Activated CD8-positive, alpha-beta memory T cell treated with anti-CD3 and anti-CD28 coated beads, Interleukin-2, amount 50 U/mL, for 4 hours (primary cell): ENCODE measurements around the gene PTPRG.
"Not testable (repeated sequence)": the region's sequence is repeated elsewhere in the genome, so short reads cannot be mapped to it uniquely, and the experiment has no call there.

ENCODE experiments used
- DNase-seq: peaks from one replicate; pipeline ENCODE4 v3.0.0-alpha.2; 2020

Gene PTPRG

DNA sequence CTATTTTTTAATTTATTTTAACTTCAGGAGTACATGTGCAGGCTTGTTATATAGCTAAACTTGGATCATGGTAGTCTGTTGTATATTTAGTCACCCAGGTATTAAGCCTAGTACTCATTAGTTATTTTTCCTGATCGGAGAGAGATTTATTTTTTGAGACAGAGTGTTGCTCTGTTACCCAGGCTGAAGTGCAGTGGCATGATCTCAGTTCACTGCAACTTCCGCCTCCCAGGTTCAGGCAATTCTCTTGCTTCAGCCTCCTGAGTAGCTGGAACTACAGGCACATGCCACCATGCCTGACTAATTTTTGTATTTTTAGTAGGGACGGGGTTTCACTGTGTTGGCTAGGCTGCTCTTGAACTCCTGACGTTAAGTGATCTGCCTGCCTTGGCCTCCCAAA is 477.4 kb downstream of the PTPRG start:
- DNase-seq = not testable (repeated sequence)

DNA sequence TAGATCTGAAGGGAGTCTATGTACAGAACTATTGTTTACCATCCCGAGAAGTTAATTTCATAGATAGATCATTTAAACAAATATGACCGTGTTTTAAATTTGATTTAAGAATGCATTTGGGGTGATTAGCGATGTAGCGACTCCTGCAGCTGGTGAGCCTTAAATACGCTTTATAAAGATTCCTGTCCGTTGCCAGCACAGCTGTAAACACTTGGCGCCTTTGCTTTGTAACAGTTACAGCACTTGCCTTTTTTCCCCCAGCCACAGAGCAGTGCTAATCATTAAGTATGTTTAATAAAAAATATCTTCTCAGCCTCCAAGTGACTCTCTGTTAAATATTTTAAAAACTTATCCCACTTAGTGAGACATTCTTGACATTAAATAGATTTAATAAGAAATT is 478.2 kb downstream of the PTPRG start:
- DNase-seq = no peak

DNA sequence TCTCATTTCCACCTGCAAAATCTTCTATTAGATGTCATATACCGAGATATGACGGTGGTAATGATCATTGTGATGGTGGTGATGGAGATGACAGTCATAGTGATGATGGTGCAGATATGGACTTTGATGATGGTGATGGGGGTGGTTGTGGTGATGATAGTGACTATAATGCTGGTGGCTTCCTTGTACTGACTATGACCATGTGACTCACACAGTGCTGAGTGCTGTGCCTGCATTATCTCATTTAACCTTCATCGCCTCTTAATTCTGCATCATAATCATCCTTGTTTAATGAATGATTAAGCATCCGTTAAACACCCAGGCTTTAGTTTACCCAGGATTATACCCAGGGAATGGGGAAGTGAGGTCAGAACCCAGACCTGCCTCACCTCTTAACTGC is 480.3 kb downstream of the PTPRG start:
- no peak for DNase-seq

DNA sequence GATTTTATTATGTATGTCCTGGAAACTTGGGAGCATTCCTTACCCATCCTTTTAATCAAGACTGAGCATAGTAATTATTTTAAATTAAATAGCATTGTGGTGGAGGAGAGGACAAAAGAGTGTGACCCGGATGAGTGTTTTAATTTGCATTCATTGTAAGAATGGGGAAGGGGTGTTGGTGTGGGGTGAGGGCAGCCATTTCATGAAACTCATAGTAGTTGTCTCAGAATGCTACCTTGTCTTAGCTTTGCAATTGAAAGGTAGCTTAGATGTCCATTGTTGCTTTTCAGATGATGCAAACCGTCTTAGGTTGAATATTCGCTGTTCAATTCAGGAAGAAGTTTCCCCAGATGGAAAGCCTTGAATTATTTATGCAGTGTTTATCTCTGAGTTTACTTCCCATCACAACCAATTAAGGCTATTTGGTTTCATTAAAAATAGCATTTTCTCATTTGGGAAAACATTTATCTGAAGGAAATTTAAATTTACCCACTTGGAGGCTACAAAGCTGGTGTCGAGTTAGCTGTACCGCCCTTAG is 483.6 kb downstream of the PTPRG start:
- DNase-seq = no peak

DNA sequence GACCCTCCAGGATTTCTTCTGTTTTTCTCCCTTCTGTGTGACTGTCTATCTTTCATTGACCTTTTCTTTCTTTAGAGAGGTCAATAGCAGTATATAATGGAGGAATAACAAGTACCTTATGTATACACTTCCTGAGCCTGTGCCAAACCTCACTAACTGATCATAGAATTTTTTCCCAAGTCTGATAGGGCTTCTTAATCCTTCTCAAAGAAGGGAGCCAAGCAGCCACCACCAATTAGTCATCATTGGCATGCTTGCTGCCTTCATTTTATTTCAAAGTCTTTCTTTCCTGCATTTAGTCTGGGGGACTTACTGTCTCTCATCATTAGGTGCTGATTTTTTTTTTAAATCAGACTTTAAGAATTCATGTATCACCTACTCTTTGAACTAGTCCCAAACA is 485.0 kb downstream of the PTPRG start:
- DNase-seq = no peak

DNA sequence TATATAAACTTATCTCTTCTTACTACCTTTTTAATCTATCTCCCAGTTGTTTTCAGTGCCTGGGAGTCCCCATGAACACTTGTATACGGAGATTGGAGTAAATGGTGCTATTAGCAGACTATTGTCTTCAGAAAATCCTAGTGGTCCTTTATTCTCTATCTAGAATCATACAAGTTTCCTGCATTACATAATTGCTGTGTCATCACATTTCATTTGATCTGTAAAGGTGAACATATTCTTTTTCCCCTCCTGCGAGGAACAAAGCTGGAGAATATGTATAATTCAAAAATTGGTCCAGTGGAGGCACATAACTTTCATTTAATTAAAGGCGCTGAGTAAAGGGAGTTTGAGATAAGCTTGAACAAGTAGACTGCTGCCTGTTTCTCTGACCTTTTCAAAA is 487.2 kb downstream of the PTPRG start:
- no peak for DNase-seq

- DNase-seq = no peak
These were observed 487.7 kb downstream of the PTPRG start for GRCh38 chr3:62049033-62049432.

DNA sequence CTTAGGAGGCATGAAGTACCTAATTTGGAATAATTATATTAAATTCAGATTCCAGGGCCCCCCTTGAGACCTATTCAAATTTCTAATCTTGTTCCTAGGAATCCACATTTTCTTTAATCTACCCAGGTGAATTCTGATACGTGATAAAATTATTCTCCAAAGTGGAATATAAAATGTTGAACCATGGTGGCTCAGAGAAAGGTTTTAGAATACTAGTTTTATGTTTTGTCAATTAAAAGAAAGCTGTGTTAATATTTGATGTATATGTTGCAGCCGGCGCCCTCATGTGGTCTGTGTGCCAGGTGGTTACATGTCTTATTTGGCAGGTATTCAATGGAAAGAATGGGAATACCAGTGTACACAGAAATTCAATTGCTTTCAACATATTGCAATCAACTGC is 490.1 kb downstream of the PTPRG start:
- DNase-seq = no peak

GRCh38 chr3:62052331-62052730 is 491.0 kb downstream of the PTPRG start:
- no peak for DNase-seq

DNA sequence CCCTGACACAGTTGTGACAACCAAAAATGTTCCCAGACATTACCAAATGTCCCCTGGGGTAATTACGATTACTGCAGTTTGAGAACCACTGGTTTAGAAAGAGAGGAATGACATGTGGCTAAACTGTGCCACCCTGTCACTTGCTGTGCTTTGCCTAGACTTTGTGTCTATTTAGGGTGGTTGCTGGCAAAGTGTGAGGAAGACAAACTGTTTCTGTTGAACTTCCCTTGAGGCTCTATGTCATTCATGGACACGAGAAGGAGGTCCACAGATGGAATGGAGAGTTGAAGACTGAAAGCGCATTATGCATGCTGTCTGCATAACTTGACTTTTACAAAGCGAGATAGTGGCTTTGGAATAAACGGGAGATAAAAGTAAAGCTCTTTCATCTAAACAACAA is 495.3 kb downstream of the PTPRG start:
- DNase-seq = no peak

DNA sequence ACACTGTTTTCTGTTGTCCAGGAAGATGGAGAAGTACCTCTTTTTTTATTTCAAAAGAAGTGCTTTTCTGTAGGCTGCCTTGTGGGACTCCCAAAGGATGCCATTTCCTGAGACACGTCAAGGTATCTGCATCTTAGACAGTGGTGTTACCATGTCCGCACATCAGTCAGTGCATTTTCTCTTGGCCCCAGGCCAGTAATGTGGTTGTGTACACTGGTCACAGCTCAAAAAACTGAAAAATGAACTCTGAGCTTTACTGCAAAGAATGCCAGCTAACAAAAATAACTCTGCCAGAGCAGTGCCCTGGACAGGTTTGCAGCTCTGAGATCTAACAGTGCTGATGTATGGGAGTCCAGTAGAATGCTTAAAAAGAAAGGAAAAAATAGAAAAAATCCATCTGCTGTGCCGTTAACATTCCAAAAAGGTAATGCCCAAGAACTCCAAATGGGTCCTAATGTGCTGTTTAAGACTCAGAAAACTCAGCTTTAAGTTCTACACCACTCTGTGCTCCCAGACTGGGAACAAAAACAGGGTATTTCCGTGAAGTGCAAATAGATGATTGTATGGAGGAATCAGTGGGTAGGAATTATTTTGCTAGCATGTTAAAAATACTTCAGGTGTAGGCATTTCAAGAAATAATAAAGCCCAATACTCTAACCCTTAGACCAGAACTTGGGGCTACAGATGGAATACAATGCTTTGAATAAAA is 496.1 kb downstream of the PTPRG start:
- no peak for DNase-seq

DNA sequence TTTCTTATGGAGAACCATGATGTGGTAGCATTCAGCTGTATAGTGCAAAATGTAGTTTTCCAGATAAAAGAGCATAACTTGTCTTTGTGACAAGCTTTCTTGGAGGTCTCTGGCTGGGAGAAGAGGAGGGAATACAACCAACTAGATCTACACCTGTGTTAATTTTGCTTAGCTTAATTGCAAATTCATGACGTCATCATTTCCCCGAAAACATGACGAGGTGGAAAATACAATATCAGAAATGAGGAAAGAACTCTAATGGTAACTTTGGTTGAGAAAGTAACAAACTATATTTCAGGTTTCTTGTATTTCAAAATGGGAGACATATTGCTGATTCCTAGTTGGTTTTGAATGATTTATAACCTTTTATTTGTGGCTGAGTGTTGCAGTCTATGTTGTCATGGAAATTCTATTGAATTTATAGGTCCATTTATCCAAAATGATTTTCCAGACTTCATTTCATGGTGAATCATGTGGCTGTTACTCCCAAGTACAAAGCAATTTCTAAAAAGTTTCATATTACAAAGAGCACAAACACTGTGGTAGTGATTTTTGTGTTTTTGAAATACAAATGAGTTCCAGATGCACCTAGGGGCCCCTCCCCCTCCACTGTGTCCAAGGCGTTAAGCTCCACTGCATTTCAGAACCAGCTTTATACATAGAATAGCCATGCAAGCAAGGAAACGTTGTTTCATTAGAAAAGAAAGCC is 504.8 kb downstream of the PTPRG start:
- DNase-seq = no peak

- no peak for DNase-seq
These were observed 507.0 kb downstream of the PTPRG start for GRCh38 chr3:62068337-62068736.

GRCh38 chr3:62070891-62071290 is 509.5 kb downstream of the PTPRG start:
- DNase-seq = no peak

- no peak for DNase-seq
These were observed 511.7 kb downstream of the PTPRG start for GRCh38 chr3:62073038-62073437.

DNA sequence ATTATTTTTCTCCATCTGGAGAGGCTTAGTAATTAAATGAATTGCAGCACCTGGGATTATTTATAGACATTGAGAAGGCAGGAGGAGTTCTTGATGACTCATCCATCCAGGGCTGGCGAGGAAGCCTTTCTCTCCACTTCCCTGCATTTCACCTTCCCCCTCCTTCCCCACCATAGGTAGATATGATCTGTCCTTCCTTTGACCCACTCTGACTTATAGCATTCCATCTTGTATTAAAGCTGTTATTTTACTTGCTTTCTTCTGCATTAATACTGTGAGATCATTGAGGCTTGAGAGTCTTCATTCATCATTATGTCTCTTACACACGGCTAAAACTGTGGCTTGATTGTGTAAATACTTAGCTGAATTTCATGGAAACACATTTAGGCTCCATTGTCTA is 523.2 kb downstream of the PTPRG start:
- no peak for DNase-seq

DNA sequence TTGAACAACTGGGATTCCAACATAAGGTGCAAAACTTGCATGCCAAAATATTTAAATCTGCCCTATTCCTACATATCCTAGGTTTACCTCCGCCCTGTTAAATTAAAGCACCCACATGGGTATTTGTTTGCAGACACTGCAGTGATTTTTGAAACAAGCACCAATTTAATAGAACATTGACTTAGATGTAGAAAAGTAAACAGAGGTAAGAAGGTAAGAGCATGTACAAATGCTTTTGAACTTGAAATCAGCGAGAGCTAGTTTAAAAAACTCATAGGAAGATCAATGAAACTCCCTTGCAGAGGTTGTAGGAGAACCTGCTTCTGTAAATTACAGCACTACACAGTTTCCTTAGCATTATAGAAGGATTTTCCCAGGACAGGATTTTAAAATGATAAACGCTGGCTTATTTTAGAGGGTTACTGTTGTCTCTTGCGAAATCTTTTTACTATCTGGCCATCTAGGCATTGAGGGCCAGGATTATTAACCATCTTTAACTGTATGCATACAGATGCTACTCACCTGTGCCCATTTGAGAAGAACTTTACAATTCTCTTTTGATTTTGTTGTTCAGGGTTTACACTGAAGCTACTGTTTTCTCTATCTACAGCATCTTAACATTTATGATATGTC is 527.2 kb downstream of the PTPRG start:
- DNase-seq = no peak

DNA sequence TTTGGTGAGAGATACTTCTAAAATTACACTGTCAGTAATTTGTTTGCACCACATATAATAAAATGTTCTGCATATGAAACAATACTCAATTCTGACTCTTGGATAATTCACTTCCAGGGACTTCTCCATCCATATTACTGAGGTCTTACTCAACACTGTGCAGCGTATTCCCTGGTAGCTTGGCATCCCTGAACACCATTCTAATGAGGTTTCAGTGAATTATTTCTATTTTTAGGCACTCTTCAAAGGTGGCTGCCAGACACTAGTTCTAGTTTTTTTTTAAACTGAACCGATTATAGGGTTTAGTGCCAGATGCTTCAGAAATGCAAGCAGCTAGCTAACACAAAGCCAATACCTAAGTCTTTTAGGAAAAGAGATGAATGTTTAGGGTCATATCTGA is 528.7 kb downstream of the PTPRG start:
- no peak for DNase-seq

DNA sequence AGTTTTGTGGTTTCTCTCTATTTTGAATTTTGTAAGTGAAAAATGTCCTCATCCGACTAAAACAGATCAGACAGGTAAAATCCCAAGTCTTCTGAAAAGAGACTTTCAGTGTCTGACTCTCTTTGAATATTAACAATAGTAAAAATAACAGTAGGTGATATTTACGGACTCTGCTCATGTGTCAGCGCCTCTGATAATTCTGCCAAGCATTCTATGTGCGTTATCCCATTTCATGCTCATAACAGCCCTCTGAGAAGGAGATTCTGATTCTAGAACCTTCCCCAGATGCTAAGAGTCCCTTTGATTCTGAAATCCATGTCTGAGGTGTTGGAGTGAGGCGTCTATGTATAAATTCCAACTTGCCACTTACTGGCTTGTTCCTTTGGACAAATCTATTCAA is 529.1 kb downstream of the PTPRG start:
- no peak for DNase-seq

DNA sequence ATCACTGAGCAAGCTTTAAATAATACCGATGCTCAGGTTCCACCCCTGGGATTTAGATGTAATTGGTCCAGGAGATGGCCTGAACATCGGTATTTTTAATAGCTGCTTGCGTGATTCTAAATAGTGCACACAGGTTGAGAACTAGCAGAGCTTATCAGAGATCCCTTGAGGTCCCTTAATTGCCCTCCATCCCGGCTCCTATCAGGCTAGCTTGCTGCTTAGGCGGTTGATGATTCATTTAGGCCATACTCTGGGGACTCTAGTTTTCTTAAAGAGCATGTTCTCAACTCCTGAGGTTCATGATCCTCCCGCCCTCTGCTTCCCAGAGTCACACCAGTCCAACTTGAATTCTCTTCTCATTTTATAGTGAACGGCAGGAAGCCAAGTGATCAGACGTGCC is 531.7 kb downstream of the PTPRG start:
- DNase-seq = no peak

DNA sequence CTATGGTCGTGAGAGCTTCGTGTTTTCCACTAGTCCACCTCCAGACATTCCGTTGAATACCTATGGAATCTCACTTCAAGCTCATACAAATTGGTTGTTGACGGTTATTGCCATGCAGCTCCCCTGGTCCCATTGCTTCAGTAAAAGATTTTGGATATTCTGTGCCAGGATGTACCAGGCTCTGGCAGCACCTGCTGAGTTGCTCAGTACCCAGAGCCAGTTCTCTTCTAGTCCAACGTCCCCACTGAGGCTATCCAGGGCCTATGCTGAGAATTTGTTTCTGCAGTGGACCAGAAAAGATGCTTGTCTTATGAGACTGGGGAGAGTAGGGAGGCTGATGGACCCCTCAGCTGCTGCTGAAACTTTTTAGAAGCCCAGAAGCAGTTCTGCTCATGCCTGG is 533.1 kb downstream of the PTPRG start:
- DNase-seq = no peak

DNA sequence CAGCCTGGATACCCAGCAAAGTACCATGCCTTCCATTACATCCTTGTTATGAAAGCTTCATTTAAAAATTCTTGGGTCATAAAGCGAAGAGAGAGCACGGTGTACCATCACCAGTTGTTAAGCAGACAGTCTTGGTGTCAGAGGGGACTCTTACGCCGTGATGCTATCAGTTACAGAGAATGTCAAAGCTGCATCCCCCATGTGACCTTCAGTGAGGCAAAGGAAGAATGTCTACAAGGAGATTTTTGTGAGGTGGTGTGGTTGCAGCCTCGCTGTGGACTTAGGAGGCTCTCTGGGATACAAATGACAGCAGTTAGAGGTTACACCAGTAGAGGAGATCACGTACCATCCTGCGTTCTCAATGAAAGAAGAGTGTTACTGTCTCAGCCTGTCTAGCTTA is 533.7 kb downstream of the PTPRG start:
- DNase-seq = no peak

DNA sequence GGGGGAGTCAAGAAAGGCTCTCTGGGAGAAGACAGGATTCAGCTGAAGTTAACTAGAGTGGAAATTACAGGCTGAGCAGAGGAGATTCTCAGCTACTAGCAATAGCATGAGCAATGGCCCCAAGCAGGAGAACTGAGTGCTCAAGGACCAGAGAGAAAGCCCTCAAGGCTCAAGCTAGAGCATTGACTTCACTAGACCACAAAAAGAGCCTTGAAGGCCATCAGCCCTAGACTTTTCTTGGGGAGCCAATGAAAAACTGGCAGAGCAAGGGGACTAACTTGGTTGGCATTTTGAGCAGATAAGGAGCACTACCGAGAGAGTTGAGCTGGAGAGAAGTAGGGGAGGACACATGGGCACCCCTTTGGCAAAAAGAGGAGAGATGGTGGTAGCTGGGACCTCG is 534.4 kb downstream of the PTPRG start:
- no peak for DNase-seq

DNA sequence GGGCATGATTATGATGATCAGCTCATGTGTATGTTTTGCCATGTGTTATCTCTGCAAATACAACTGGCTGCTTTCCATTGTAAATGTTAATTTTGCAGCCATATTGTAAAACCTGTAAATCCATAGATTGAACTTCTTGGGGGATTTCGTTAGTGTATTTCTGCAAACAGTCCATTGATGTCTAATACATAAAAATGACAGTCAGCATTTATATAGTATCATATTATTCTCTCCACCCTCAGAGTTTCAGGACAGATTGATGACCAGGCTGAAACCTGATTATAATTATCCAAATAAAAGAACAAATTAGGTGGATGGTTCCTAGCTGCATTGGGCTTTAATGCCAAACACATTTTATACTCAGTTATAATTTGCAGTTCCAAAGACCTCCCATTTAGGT is 535.1 kb downstream of the PTPRG start:
- no peak for DNase-seq
